Stimulated activated CD8-positive, alpha-beta memory T cell treated with anti-CD3 and anti-CD28 coated beads, Interleukin-12 subunit alpha, Interleukin-12 subunit beta, amount 100 ng/mL, for 4 hours (primary cell): ENCODE data around the gene PCDHB4.
"Not testable (repeated sequence)": the region's sequence is repeated elsewhere in the genome, so short reads cannot be mapped to it uniquely, and the experiment has no call there.

ENCODE experiments used
- DNase-seq: peaks from one replicate; pipeline ENCODE4 v3.0.0-alpha.2; 2020; ENCODE audit warnings: low read depth

The PCDHB4 gene

DNA sequence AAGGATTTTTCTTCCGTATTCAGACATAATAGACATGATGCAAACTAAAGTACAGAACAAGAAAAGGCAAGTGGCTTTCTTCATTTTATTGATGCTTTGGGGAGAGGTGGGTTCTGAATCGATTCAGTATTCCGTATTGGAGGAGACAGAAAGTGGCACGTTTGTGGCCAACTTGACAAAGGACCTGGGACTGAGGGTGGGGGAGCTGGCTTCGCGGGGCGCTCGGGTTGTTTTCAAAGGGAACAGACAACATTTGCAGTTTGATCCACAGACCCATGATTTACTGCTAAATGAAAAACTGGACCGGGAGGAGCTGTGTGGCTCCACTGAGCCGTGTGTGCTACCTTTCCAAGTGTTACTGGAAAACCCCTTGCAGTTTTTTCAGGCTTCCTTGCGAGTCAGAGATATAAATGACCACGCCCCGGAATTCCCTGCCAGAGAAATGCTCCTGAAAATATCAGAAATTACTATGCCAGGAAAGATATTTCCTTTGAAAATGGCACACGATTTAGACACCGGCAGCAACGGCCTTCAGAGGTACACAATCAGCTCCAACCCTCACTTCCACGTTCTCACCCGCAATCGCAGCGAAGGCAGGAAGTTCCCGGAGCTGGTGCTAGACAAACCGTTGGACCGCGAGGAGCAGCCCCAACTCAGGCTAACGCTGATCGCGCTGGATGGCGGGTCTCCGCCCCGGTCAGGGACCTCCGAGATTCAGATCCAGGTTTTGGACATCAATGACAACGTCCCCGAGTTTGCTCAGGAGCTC lies 28.8 kb downstream of the PCDHB4 start:
- no peak for DNase-seq

DNA sequence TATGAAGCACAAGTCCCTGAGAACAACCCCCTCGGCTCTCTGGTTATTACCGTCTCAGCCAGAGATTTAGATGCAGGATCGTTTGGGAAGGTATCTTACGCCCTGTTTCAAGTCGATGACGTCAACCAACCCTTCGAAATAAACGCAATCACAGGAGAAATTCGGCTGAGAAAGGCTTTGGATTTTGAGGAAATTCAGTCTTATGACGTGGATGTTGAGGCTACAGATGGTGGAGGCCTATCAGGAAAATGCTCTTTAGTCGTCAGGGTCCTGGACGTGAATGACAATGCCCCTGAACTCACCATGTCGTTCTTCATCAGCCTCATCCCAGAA lies 29.3 kb downstream of the PCDHB4 start:
- no peak for DNase-seq

- not testable (repeated sequence) for DNase-seq
These were observed 30.0 kb downstream of the PCDHB4 start for GRCh38 chr5:141151632-141152031.

DNA sequence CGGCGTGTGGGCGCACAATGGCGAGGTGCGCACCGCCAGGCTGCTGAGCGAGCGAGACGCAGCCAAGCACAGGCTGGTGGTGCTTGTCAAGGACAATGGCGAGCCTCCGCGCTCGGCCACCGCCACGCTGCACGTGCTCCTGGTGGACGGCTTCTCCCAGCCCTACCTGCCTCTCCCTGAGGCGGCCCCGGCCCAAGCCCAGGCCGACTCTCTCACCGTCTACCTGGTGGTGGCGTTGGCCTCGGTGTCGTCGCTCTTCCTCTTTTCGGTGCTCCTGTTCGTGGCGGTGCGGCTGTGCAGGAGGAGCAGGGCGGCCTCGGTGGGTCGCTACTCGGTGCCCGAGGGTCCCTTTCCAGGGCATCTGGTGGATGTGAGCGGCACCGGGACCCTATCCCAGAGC lies 30.5 kb downstream of the PCDHB4 start:
- not testable (repeated sequence) for DNase-seq

- DNase-seq = no peak
These were observed 34.1 kb downstream of the PCDHB4 start for GRCh38 chr5:141155540-141156374.

DNA sequence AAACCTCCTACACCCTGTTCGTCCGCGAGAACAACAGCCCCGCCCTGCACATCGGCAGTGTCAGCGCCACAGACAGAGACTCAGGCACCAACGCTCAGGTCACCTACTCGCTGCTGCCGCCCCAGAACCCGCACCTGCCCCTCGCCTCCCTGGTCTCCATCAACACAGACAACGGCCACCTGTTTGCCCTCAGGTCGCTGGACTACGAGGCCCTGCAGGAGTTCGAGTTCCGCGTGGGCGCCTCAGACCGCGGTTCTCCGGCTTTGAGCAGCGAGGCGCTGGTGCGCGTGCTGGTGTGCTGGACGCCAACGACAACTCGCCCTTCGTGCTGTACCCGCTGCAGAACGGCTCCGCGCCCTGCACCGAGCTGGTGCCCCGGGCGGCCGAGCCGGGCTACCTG lies 35.7 kb downstream of the PCDHB4 start:
- DNase-seq = not testable (repeated sequence)

GRCh38 chr5:141157901-141158300 lies 36.3 kb downstream of the PCDHB4 start:
- DNase-seq = not testable (repeated sequence)

GRCh38 chr5:141172381-141173204 lies 51.0 kb downstream of the PCDHB4 start, which contains the start of gene PCDHB7:
Gene PCDHB7 (plus strand): TSS chr5:141172644. CDS start chr5:141172836, 192 bp downstream.
- DNase-seq = no peak

GRCh38 chr5:141174291-141175104 lies 52.9 kb downstream of the PCDHB4 start:
- not testable (repeated sequence) for DNase-seq
